T-helper 9 cell (primary cell): Measurements from ENCODE around the gene PCCA.
"Not testable (repeated sequence)": the region's sequence is repeated elsewhere in the genome, so short reads cannot be mapped to it uniquely, and the experiment has no call there.

Experiments
- DNase-seq: peaks from one replicate; pipeline ENCODE4 v3.0.0-alpha.2; 2020

The PCCA gene

GRCh38 chr13:100560498-100561157 lies 471.7 kb downstream of the PCCA start:
- no peak for DNase-seq

- no peak for DNase-seq
These were observed 472.2 kb downstream of the PCCA start for GRCh38 chr13:100561158-100561499.

- DNase-seq: no peak
These were observed 472.8 kb downstream of the PCCA start for GRCh38 chr13:100561599-100562204.

- DNase-seq: no peak
These were observed 474.9 kb downstream of the PCCA start for GRCh38 chr13:100563779-100564178.

- DNase-seq: no peak
These were observed 475.7 kb downstream of the PCCA start for GRCh38 chr13:100564444-100565223.

GRCh38 chr13:100565286-100565685 lies 476.4 kb downstream of the PCCA start:
- no peak for DNase-seq

GRCh38 chr13:100566543-100566942 lies 477.6 kb downstream of the PCCA start:
- no peak for DNase-seq

- DNase-seq: peak; percentile 75
These were observed 484.2 kb downstream of the PCCA start for GRCh38 chr13:100573121-100573520.

- DNase-seq: not testable (repeated sequence)
These were observed 488.3 kb downstream of the PCCA start for GRCh38 chr13:100577239-100577638.
